SU-DHL-6 (cell line): ENCODE measurements around the gene RAB3IP.

Experiments
- CTCF ChIP-seq: fragments of 200-600 bp; sonication (generic); IDR thresholded peaks from one replicate; pipeline ENCODE4 v1.5.1; 2017; ENCODE audit warnings: antibody characterized with exemption, mild to moderate bottlenecking, low read length, moderate library complexity; ENCODE audit not compliant: insufficient read depth, poor library complexity, severe bottlenecking
- EZH2phosphoT487 ChIP-seq: fragments of 200-600 bp; sonication (generic), shearing (Covaris generic); conservative IDR thresholded peaks from 2 replicates; pipeline ENCODE4 v1.6.1; 2018; ENCODE audit warnings: mild to moderate bottlenecking, antibody characterized with exemption, low read length, moderate library complexity, mixed read lengths

- TF ChIP-seq CTCF (no peak), EZH2phosphoT487 (no peak)
Measured at GRCh38 chr12:69836015-69836414, 97.4 kb downstream of the RAB3IP start.
